Ovary (tissue), 9 donors: ENCODE measurements around the gene LY6G6D. TPM values are rescaled to one million over a fixed set of nuclear protein-coding genes. Genes with fewer than 3 reads are reported as not detected.

Experiments used
- DNase-seq, 5 donors: peaks; one replicate each; pipeline ENCODE4 v3.0.0-alpha.2; 2019 to 2020
- H3K27ac ChIP-seq, 2 donors: fragments of 200-600 bp; one replicate each; pipeline versions ENCODE4 v1.5.1 to v1.8.0; 2019 to 2022
- H3K27me3 ChIP-seq: fragments of 200-600 bp; one replicate; pipeline ENCODE4 v1.8.0; 2022
- H3K36me3 ChIP-seq: fragments of 200-600 bp; sonication (generic); one replicate; pipeline ENCODE4 v1.5.1; 2019
- H3K4me1 ChIP-seq: one replicate; pipeline ENCODE4 v1.8.1; 2013; ENCODE audit warnings: mild to moderate bottlenecking, moderate library complexity; ENCODE audit not compliant: insufficient read depth
- H3K4me3 ChIP-seq: fragments of 200-600 bp; sonication (generic); one replicate; pipeline ENCODE4 v1.5.1; 2017
- H3K9me3 ChIP-seq, 2 donors: fragments of 200-600 bp in 1 of 2; sonication (generic) in 1 of 2; one replicate each; pipeline versions ENCODE4 v1.5.1 to v1.8.1; 2013 to 2019; ENCODE audit warnings: mild to moderate bottlenecking in 1 of 2, moderate library complexity in 1 of 2
- EP300 ChIP-seq: sonication (generic); formaldehyde crosslinking; IDR thresholded peaks from one replicate; pipeline ENCODE4 v1.6.1; 2017; ENCODE audit warnings: antibody characterized with exemption
- POLR2A ChIP-seq: fragments of 450-650 bp; IDR thresholded peaks from one replicate; pipeline ENCODE4 v1.6.1; 2017; ENCODE audit warnings: antibody characterized with exemption, mild to moderate bottlenecking, moderate library complexity
- WGBS, 3 donors: extraction: QIAGEN DNeasy Blood & Tissue Kit in 1 of 3; methylation state at CpG; one replicate each; pipeline versions ENCODE4 v1.1.5 to v1.1.7; 2013 to 2017; 5-methylcytosine and 5-hydroxymethylcytosine counted together
- intact Hi-C, 4 donors: fragments of 100-400 bp; cut with DNase I; formaldehyde crosslinking; loops; one replicate each; pipeline versions ENCODE4 v1.11.0 to v1.15.1; 2022 to 2023
- polyA plus RNA-seq, 2 donors: library from polyadenylated mRNA; stranded (reverse); fragments of 200-250 nt in 1 of 2; fragments of 350-450 nt in 1 of 2; fragmentation: Illumina TruSeq in 1 of 2; extraction: RNeasy Lipid Tissue Mini Kit (QIAGEN cat#74804) in 1 of 2; gene quantifications; one replicate each; pipeline ENCODE4 v1.2.3, GENCODE V29; 2013 to 2014
- total RNA-seq, 7 donors: library from RNA; depleted of rRNA in 2 of 7; stranded (reverse); fragments of >200 nt in 2 of 7; fragmentation: NEBNext Ultra II Directional in 3 of 7; extraction: Animal tissue kit (Norgen Biotek cat#: 25700) in 3 of 7; gene quantifications; one replicate each; pipeline versions ENCODE4 v1.1.0 to v1.2.4, GENCODE V29; 2016 to 2023
- TF ChIP-seq, protein P1 (sequence below), 3 donors: fragments of 450-650 bp in 2 of 3; fragments of 200-600 bp in 1 of 3; IDR thresholded peaks; one replicate each; pipeline versions ENCODE4 v1.5.1 to v1.8.0; 2016 to 2022; ENCODE audit warnings: antibody characterized with exemption in 3 of 3, mild to moderate bottlenecking in 1 of 3
- donor health status: DM: no; HTN: no; CAD: no; lungs with moderate emphysema.
- donor health status: DM: no; HTN: no; CAD: no.
- donor health status: Bipolar disorder and iron deficiency.
- donor health status: DM: yes; HTN: yes; CAD: no.
- donor health status: DM: no; HTN: no; CAD: no.
- donor health status: DM: yes; HTN: yes; CAD: no.

Gene LY6G6D
- total and polyA plus RNA-seq, 9 donors, result not detected

DNA sequence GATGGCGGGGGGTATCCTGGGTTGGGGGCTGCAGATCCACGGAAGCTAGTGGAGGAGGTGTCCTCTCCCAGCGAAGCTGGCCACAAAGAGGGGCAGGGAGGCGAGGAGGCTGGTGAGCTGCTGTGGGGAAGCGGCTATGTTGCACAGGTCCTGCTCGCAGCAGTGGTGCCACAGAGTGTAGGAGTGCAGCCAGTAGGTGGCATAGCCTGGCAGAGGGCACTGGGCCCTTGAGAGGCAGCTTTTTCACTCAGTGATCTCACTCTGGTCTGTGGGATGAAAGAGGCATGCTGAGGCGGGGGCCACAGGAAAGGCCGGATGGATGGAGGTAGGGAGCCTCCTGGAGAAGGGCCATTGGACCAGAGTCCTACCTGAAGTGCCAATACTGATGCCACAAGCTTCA, 2.9 kb upstream of the LY6G6D start:
- 81 to 86% (median 86%) methylated on average over 8 of the region's 8 CpGs for WGBS, 3 donors
- Histone ChIP-seq H3K4me1 (no peaks in the 10 kb centered on the region), H3K9me3 (no peaks in the 10 kb centered on the region), H3K27me3 (no peaks in the 10 kb centered on the region), H3K4me3 (no peak overlapping the region), H3K36me3 (no peaks in the 10 kb centered on the region), H3K27ac (no peak overlapping the region)
- DNase-seq, result no peak
- intact Hi-C loops, result no loop called here
- TF ChIP-seq EP300, result no peak
- TF ChIP-seq, protein P1, sequence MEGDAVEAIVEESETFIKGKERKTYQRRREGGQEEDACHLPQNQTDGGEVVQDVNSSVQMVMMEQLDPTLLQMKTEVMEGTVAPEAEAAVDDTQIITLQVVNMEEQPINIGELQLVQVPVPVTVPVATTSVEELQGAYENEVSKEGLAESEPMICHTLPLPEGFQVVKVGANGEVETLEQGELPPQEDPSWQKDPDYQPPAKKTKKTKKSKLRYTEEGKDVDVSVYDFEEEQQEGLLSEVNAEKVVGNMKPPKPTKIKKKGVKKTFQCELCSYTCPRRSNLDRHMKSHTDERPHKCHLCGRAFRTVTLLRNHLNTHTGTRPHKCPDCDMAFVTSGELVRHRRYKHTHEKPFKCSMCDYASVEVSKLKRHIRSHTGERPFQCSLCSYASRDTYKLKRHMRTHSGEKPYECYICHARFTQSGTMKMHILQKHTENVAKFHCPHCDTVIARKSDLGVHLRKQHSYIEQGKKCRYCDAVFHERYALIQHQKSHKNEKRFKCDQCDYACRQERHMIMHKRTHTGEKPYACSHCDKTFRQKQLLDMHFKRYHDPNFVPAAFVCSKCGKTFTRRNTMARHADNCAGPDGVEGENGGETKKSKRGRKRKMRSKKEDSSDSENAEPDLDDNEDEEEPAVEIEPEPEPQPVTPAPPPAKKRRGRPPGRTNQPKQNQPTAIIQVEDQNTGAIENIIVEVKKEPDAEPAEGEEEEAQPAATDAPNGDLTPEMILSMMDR (IDR thresholded peaks at IDR 0.05), result no peak
- no peak for TF ChIP-seq POLR2A

DNA sequence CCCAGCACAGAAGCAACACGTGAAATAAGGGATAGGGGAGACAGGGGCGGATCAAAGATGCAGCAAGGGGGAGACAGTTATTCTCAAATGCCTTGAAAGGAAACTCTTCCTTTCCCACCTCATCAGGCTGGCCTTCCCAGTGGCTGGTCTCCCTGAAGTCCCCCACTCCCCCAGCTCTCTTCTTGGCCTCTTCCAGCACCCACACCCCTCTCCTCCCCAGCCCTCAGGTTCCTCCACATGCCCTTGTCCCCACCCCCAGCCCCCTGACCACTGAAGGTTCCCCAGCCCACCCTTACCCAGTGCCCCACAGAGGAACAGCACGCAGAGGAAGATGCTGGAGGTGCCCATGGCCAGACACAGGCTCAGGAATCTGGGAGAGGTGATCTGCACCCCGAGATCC, 1.7 kb upstream of the LY6G6D start:
- intact Hi-C loops, result no loop called here
- H3K27ac ChIP-seq, result no peak overlapping the region
- 64 to 72% (median 64%) methylated on average over 4 of the region's 4 CpGs for WGBS, 3 donors

DNA sequence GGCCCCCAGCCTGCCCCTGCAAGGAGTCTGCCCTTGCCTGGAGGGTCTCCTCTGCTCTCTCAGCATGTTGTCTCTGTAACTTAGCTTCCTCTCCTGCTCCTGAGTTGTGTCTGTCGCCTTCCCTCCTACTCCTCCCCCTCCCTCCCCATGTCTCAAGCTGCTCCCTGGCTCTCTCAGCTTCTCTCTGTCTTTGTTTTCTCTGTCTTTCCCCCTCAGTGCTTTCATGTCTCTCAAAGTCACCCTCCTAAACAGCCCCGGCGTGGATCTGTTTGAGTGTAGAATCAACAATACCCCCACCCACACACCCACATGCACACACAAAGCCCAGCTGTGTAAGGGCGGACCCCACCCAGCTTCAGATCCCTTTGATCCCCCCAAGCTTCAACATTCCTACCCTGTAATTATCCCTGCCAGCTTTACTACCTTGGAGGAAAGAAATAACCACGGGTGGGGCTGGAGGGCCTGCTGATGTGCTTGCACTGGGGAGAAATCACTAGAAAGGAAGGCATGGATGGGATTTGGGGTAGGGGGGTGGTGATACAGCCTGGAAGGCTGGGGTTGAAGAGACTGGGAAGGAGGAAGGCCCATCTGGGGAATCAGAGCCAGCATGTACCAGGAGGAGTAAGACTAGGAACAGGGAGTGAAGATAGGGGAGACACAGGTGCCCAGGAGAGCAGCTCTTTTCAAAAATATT, 1.0 kb upstream of the LY6G6D start:
- Histone ChIP-seq H3K27me3 (no peaks in the 10 kb centered on the region), H3K36me3 (no peaks in the 10 kb centered on the region), H3K27ac (no peak overlapping the region), H3K4me3 (no peak overlapping the region), H3K9me3 (no peaks in the 10 kb centered on the region), H3K4me1 (no peaks in the 10 kb centered on the region)
- no peak for DNase-seq
- 29 to 42% (median 34%) methylated on average over 5 of the region's 5 CpGs for WGBS, 3 donors
- TF ChIP-seq, protein P1 (IDR thresholded peaks at IDR 0.05), result no peak
- TF ChIP-seq EP300, result no peak
- no peak for TF ChIP-seq POLR2A
- intact Hi-C loops, result no loop called here

More for the DNA sequence above, 1.7 kb upstream of the LY6G6D start:
- Histone ChIP-seq H3K36me3 (no peaks in the 10 kb centered on the region), H3K4me3 (no peak overlapping the region), H3K27me3 (no peaks in the 10 kb centered on the region), H3K4me1 (no peaks in the 10 kb centered on the region), H3K9me3 (no peaks in the 10 kb centered on the region)
- TF ChIP-seq, protein P1 (IDR thresholded peaks at IDR 0.05), result no peak
- TF ChIP-seq EP300, result no peak
- TF ChIP-seq POLR2A, result no peak
- DNase-seq, result no peak

DNA sequence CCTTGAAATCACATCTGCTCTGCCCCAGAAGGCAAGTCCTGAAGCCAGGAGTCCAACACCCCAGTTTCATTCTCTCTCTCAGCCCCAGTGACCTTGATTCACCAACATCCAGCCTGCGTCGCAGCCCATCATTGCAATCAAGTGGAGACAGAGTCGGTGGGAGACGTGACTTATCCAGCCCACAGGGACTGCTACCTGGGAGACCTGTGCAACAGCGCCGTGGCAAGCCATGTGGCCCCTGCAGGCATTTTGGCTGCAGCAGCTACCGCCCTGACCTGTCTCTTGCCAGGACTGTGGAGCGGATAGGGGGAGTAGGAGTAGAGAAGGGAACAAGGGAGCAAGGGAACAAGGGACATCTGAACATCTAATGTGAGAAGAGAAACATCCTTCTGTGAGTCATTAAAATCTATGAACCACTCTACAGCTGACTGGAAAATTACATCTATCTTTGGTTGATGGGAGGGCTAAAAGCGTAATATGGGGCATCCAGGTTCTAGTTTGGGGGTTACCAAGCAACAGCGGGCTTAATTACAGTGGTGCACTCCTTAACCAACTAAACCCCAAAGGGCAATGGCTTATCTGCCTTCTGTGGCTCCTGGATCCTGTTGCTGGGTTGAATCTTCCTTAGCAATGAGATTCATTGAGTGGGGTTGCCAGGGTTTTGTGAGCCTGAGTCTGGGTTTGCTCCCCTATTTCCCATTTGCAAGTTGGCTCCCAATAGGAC, 2.5 kb downstream of the LY6G6D start:
- TF ChIP-seq, protein P1 (IDR thresholded peaks at IDR 0.05), result no peak
- TF ChIP-seq POLR2A, result no peak
- TF ChIP-seq EP300, result no peak
- no peaks in the 10 kb centered on the region for H3K27me3 ChIP-seq
- DNase-seq, result no peak
- no peak overlapping the region for H3K4me3 ChIP-seq
- no peak overlapping the region for H3K27ac ChIP-seq
- WGBS, 3 donors, result 69 to 75% (median 72%) methylated on average over 10 of the region's 10 CpGs
- no peaks in the 10 kb centered on the region for H3K36me3 ChIP-seq
- intact Hi-C loops, result no loop called here
- no peaks in the 10 kb centered on the region for H3K9me3 ChIP-seq
- no peaks in the 10 kb centered on the region for H3K4me1 ChIP-seq
